Stimulated activated CD4-positive, alpha-beta T cell treated with anti-CD3 and anti-CD28 coated beads, Interleukin-1b, Interleukin-23, amount 100 ng/mL, for 24 hours (primary cell): ENCODE data around the gene RAD9A.

Source experiments
- DNase-seq, 4 experiments: peaks; one replicate each; pipeline ENCODE4 v3.0.0-alpha.2; 2020; ENCODE audit warnings: low read depth in 4 of 4, low spot score in 1 of 4

RAD9A gene

GRCh38 chr11:67356864-67357561 is 34.8 kb upstream of the RAD9A start:
- peak in 2 of 4 experiments; percentile 39 to 51 for DNase-seq

- no peak for DNase-seq
Measured at GRCh38 chr11:67357831-67358670, 33.7 kb upstream of the RAD9A start.

- no peak for DNase-seq
Measured at GRCh38 chr11:67364169-67364568, 27.6 kb upstream of the RAD9A start.

- no peak for DNase-seq
Measured at GRCh38 chr11:67364783-67365722, 26.7 kb upstream of the RAD9A start.

DNA sequence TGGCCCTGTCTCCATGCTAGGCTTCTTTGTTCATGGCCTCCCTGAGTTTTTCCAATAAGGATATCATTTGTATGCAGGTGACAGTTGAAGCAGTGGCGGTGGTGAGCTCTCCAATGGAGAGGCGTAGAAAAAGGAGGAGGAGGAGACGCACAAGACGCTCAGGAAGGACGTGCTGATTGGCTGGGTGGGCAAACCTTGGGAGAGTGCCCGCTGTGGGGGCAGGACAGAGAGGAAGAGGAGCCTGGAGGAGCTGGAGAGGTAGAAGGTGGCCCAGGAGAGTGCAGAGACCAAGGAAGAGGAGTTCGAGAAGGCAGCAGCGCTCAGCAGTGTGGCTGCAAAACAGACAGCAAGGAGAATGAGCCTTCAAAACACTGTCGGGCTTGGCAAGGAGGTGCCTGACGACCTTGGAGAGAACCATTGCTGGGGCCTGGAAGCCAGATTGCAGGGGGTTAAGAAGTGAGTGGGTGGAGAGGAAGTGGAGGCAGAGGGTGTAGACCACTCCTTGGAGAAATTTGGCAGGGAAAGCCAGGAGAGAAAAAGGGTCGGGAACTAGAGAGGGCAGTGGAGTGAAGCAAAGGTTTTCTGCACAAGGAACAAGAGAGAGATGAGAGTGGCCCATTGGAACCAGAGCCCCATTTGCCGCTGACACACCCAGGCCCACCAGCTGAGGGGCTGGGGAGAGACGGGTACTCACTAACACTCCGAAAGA is 25.9 kb upstream of the RAD9A start:
- DNase-seq, result no peak

DNA sequence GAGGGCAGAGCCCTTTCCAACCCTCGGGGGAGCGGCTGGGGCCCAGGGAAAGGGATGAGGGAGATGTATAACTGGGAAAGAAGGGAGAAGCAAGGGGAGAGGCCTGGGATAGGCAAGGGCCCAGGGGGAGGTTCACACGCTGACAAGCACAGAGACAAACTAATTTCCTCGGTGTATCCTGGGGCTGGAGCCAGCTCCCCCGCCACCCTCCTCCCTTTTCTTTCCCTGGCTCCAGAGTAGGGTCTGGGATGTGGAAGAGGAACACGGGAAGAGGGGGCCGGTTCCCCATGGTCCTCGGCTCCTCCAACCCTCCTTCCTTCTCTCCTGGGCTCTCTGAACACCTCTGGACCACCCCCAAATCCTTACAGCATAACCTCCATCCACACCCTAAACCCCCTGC is 25.2 kb upstream of the RAD9A start:
- DNase-seq, result no peak

- DNase-seq, result no peak
Measured at GRCh38 chr11:67366961-67367760, 24.6 kb upstream of the RAD9A start.

DNA sequence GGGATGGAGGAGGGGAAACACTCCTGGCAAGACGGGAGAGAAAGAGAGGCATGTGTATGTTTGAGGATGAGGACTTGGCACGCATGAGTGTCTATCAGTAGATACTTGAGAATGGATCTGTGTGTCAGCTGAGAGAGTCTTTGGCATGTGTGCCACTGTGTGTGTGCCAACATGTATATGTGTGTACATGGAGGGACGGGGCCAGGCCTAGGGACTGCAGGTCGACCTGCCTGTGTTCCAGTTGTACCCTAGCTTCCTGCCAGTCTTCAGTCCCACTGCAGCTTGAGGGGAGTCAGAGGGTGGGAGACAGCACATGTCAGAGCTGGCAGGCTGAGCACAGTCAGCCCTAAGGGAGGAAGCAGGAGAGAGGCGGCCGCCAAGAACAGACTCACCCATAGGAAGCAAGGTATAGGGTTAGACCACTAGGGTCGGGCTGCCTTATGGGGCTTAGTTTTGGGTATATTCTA is 24.0 kb upstream of the RAD9A start:
- DNase-seq, result no peak

DNA sequence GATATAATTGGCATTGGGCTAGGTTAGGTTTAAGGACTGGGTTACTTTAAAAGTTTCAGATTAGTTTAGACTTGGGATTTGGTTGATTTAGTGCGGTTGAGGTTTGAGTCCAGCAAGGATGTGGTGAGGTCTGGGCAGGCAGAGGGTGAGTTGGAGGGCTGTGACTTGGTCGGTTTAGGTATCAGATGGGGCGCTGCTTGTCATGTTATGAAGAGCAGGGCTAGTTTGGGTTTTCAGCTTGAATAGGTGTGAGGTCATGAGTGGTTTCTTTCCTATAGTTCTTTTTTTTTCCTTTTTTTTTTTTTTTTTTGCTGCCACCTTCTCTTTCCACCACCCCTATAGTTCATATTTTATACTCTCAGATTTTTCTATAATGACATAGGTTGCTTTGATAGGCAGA is 23.2 kb upstream of the RAD9A start:
- no peak for DNase-seq

DNA sequence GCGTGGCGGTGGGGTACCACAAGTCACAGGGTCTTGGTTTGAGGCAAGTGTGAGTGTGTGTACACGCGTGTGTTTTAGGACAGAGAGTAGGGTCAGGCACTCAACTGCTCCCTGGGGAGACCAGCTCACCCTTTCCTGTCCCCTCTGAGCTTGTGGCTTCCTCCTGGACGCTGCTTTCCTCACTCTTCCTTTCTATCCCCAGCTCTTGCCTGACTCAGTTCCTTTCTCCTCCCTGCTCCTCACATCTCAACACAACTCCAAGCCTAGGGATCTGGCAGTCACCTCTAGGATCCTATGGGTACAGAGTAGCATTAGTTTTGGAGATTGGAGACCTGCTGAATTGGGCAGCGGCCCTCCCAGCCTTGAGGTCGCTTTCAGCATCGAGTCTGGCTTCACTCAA is 22.5 kb upstream of the RAD9A start:
- DNase-seq, result no peak

DNA sequence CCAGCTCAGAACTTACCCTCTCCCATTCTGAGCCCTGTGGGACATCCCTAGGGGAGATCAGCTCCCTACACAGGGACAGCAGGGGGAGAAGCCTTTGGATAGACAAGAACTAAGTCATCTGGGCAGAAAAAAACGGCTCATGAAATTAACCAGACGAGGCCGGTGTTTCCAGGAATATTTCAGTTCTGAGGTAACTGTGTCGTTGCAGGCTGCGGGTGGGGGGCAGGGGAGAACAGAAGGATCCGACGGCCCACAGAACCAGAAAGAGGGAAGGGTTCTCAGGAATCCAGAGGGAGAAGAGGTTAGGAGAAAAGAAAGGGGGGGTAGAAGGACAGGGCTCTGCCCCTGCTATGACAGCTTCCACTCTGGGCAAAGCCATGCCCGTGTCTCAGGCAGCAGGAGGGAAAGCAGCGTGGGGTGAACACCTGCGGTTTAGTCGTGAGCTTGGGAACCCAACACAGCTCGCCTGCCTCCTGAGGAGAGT is 21.9 kb upstream of the RAD9A start:
- DNase-seq, result no peak

- no peak for DNase-seq
Measured at GRCh38 chr11:67370351-67371076, 21.3 kb upstream of the RAD9A start.

DNA sequence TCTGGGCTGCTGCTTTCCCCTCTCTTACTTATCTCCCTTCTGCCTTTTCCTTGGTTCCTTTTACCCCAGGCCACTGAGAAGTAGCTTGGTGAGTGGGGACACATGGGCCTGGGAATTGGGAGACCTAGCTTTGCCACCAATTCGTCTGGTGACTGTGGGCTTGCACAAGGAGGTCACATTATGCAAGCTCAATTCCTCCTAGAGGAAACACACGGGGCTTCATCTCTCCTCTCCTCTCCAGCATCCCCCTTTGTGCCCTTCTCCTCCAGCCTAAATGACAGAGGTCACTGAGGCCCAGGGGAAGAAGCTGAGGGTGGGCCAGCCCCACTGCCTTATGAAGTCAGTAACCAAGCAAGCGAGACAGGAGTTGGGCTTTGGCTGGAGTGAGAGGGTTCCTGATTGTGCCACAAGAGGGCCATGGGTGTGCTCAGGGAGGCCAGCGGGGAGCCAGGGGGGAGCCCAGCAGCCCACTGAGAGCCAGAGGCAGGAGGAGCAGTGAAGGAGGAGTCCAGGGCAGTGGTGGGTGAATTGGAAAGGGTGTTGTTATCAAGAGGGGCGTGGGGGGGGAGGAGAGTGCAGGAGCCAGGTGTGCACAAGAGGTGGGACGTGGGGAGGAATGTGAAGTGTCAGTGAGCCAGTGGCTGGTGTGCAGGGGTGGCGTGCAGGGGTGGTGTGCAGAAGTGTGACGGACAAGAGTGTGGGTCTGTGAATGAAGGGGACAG is 20.4 kb upstream of the RAD9A start:
- no peak for DNase-seq

DNA sequence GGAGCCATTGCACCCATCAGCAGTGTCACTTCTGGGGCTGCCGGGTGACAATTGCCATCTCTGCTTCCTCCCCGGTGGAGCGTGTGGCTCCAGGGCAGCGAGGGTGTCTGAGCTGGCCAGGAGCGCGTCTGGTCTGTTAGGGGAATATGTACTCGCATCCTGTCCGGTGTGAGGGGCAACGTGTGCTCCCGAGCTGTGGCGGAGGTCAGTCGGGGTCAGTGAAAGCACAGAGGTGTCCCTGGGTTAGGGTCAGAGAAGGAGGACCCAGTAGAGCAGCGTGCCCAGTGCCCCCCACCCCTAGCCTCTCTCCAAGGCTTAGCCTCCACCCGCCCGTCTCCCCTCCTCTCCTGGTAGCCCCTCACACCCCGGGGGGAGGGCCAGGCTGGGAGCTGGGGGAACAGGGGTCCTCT is 19.9 kb upstream of the RAD9A start:
- no peak for DNase-seq

DNA sequence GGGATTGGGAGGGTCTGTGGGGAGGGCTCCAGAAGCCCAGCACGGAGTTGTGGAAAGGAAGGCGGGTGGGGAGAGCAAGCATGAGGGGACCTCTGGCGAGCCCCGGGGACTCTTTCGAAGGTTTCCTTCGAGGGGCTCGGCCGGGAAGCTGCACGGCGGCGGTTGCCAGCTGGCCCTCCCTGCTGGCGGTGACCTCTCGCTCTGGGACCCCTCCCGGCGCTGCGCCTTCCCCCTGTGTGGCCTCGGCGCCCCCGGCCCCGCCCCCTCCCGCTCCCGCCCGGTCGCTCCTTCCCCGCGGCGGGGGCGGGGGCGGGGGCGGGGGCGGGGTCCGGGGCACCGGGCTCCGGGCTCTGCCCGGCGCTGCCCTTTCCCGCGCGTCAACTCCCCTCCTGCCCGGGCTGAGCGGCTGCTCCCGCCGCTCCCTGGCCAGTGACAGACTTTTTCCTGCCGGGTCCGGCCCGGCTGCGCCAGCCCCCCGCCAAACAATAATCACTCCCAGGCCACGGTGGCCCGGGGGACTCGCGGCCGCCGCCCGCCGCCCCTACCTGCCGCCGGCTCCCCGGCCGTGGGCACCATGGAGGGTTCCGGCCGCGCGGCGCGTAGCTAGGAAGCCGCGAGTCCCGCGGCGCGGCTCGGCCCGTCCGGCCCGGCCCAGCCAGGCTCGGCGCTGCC is 19.3 kb upstream of the RAD9A start:
- no peak for DNase-seq

DNA sequence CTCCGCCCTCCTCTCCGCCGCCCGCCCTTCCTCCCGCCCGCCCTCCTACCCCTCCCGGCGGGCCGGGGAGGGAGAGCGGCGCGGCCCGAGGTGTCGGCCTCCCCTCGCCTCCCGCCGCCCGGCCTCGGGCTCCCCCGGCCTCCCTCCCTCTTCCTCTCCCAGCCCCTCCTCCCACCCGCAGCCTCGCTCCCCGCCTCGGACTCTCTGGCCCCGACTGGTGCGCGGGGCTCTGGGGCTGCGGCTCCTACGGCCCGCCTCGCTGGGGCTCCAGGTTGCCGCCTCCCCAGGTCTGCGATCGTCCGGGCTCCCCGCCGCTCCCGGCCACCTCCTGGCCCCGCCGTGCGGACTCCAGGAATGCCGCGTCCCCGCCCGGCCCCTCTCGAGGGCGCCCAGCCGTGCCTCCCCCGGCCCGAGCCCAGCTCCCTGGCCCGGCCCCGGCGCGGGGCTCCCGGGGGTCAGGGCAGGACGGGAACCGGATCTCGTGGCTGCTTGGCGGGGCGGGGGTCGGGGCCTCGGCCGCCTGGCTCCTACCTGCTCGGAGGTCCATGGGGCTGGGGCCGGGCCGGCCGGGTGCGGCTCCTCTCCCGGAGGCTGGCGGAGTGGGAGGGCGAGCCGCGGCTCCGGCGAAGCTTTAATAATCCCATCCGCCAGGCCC is 18.7 kb upstream of the RAD9A start, which contains the start of gene CLCF1:
TSS of gene CLCF1 (minus strand) at position 606 of the 655 bp plus-strand sequence. CDS start at position 547, 59 bp downstream.
- no peak for DNase-seq
